GM19193 (cell line): ENCODE data around the gene DLL3.

Source experiments
- POLR2A ChIP-seq: IDR thresholded peaks from 4 replicates; pipeline ENCODE4 v1.6.1; 2011; ENCODE audit not compliant: insufficient read depth, insufficient read length; ENCODE audit errors: extremely low read depth

The DLL3 gene

GRCh38 chr19:39479916-39480315 lies 18.8 kb upstream of the DLL3 start:
- no peak for TF ChIP-seq POLR2A

GRCh38 chr19:39480337-39481228 lies 18.2 kb upstream of the DLL3 start, which contains the start of gene TIMM50:
TIMM50 (plus strand) TSS chr19:39480838; CDS start chr19:39480854, 16 bp downstream.
- peak; percentile 85 for TF ChIP-seq POLR2A

- no peak for TF ChIP-seq POLR2A
Observed at GRCh38 chr19:39481229-39481545, 17.6 kb upstream of the DLL3 start.

GRCh38 chr19:39481676-39482075 lies 17.1 kb upstream of the DLL3 start:
- TF ChIP-seq POLR2A, result no peak

- no peak for TF ChIP-seq POLR2A
Observed at GRCh38 chr19:39483141-39483540, 15.6 kb upstream of the DLL3 start.

- TF ChIP-seq POLR2A, result no peak
Observed at GRCh38 chr19:39489756-39490155, 9.0 kb upstream of the DLL3 start.

- no peak for TF ChIP-seq POLR2A
Observed at GRCh38 chr19:39492225-39492624, 6.5 kb upstream of the DLL3 start.

- no peak for TF ChIP-seq POLR2A
Observed at GRCh38 chr19:39492788-39493187, 6.0 kb upstream of the DLL3 start.

GRCh38 chr19:39494661-39495060 lies 4.1 kb upstream of the DLL3 start:
- TF ChIP-seq POLR2A, result no peak

GRCh38 chr19:39496063-39496462 lies 2.7 kb upstream of the DLL3 start:
- no peak for TF ChIP-seq POLR2A

GRCh38 chr19:39497701-39497995 lies 1.1 kb upstream of the DLL3 start:
- TF ChIP-seq POLR2A, result no peak

GRCh38 chr19:39497996-39498797 lies 550 bp upstream of the DLL3 start:
- no peak for TF ChIP-seq POLR2A

GRCh38 chr19:39499932-39500331 lies 1.2 kb downstream of the DLL3 start:
- TF ChIP-seq POLR2A, result no peak

- TF ChIP-seq POLR2A, result no peak
Observed at GRCh38 chr19:39500543-39500942, 1.8 kb downstream of the DLL3 start.

- TF ChIP-seq POLR2A, result no peak
Observed at GRCh38 chr19:39501340-39501739, 2.6 kb downstream of the DLL3 start.
